SJCRH30 (cell line): ENCODE results near the gene PSG2. TPM values are rescaled to one million over a fixed set of nuclear protein-coding genes. Genes with fewer than 3 reads are reported as not detected.
A peak's percentile ranks its signal among the peaks of the same experiment; 100 is the strongest.
"Not testable (repeated sequence)": the region's sequence is repeated elsewhere in the genome, so short reads cannot be mapped to it uniquely, and the experiment has no call there.

ENCODE experiments used
- DNase-seq, 2 experiments: peaks; one replicate each; pipeline ENCODE4 v3.0.0-alpha.2; 2015 to 2020
- H3K27ac ChIP-seq: fragments of 250-450 bp; sonication (Bioruptor Pico); 2 replicates; pipeline ENCODE4 v1.5.1; 2020; ENCODE audit warnings: mild to moderate bottlenecking, moderate library complexity
- H3K27me3 ChIP-seq: fragments of 250-450 bp; sonication (Bioruptor Pico); 2 replicates; pipeline ENCODE4 v1.5.1; 2020; ENCODE audit warnings: mild to moderate bottlenecking, moderate library complexity
- H3K36me3 ChIP-seq: fragments of 250-450 bp; sonication (Bioruptor Pico); 2 replicates; pipeline ENCODE4 v1.5.1; 2020; ENCODE audit warnings: mild to moderate bottlenecking, moderate library complexity
- H3K4me1 ChIP-seq: fragments of 250-450 bp; sonication (Bioruptor Pico); 2 replicates; pipeline ENCODE4 v1.5.1; 2020; ENCODE audit warnings: mild to moderate bottlenecking, moderate library complexity
- H3K4me3 ChIP-seq: fragments of 250-450 bp; sonication (Bioruptor Pico); 2 replicates; pipeline ENCODE4 v1.5.1; 2020; ENCODE audit warnings: mild to moderate bottlenecking, moderate library complexity
- H3K9me3 ChIP-seq: fragments of 250-450 bp; sonication (Bioruptor Pico); replicated peaks from 2 replicates; pipeline ENCODE4 v1.5.1; 2020; ENCODE audit warnings: mild to moderate bottlenecking, moderate library complexity
- total RNA-seq: library from RNA; depleted of rRNA; stranded (reverse); fragments of >200 nt; shearing (Covaris generic); gene quantifications from 2 replicates; pipeline ENCODE4 v1.2.3, GENCODE V29; 2014; rRNA removed

PSG2 gene
- not detected in 2 replicates for total RNA-seq

- DNase-seq, H3K9me3 ChIP-seq, H3K4me3 ChIP-seq: not testable (repeated sequence)
Measured at GRCh38 chr19:43082601-43083000, at the start of gene PSG2. TSS of gene PSG2 (minus strand) at chr19:43082701. CDS start at chr19:43082569, 132 bp downstream.

DNA sequence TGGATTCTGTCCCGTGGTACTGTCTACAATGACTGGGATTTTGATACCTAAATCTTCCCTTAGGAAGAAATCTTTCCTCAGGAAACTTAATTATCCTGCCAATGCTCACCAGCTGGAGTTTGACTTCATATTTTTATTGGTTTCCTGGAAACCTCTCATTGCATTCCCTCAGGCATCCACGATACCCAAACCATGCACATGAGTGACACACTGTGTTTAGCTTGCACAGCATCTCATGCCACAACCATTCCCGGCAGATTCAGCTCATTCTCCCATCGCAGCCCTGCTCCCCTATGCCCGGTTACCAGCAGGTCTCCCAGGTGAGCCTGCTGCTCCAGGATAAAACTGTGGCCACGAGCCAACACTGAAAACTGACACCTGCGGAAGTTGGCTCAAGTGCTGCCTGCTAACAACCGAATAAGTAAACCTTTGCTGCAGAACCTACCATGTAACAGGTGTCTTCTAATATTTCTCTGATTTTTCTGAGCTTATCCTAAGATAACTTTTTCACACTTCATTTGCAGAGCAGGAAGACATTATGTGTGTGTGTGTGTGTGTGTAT, 48.9 kb upstream of the PSG2 start:
- not testable (repeated sequence) for H3K4me1 ChIP-seq, DNase-seq, H3K4me3 ChIP-seq, H3K9me3 ChIP-seq, H3K27me3 ChIP-seq, H3K27ac ChIP-seq, H3K36me3 ChIP-seq

More at GRCh38 chr19:43082601-43083000, at the start of gene PSG2:
- H3K4me1 ChIP-seq, H3K36me3 ChIP-seq, H3K27me3 ChIP-seq, H3K27ac ChIP-seq: not testable (repeated sequence)

DNA sequence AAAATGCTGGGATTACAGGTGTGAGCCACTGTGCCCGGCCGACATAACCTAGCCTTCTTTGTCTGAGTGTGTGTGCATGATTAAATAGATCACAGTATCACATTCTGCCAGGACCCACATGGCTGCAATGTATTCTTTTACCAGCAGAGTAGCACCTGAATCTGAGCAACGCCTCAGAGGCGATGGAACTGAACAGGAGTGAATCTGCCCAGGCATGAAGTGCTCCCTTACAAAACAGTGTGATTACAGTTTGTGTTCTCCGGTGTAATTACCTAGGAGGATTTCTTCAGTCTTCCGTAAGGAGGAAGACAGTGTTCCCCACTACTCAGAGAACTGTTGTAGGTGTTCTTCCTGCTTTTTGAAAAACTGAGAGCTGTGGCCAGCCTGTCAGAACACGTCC, 46.7 kb upstream of the PSG2 start:
- H3K27ac ChIP-seq, H3K4me3 ChIP-seq, DNase-seq, H3K4me1 ChIP-seq, H3K36me3 ChIP-seq, H3K27me3 ChIP-seq, H3K9me3 ChIP-seq: not testable (repeated sequence)

DNA sequence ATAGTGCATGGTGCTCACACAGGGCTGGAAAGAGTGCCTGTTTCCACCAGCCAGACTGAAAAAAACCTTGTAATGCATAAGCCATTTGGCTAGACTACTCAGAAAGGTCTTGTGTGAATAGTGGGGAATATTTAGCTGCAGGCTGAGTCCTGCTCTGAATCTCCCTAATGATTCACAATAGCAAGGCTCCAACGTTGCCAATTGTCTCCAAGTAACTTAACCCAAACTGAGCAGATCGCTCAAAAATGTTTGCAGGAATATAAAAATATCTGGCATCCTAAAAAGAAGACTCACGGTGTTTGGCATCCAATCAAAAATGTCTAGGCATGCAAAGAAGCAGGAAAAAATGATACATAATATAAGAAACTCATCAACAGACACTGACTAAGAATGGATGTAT, 44.8 kb upstream of the PSG2 start:
- H3K27ac ChIP-seq, H3K9me3 ChIP-seq, H3K36me3 ChIP-seq, H3K27me3 ChIP-seq, H3K4me1 ChIP-seq, DNase-seq, H3K4me3 ChIP-seq: not testable (repeated sequence)

GRCh38 chr19:43126720-43127119, 44.2 kb upstream of the PSG2 start:
- Histone ChIP-seq H3K27me3 (no peaks in the 10 kb centered on the region), H3K4me1 (no peaks in the 10 kb centered on the region), H3K4me3 (no peak overlapping the region), H3K36me3 (no peaks in the 10 kb centered on the region), H3K9me3 (no peaks in the 10 kb centered on the region), H3K27ac (no peak overlapping the region)
- no peak for DNase-seq

- H3K4me3 ChIP-seq, result no peak overlapping the region
- H3K9me3 ChIP-seq, result no peaks in the 10 kb centered on the region
- no peaks in the 10 kb centered on the region for H3K4me1 ChIP-seq
- H3K36me3 ChIP-seq, result no peaks in the 10 kb centered on the region
- no peak overlapping the region for H3K27ac ChIP-seq
- no peaks in the 10 kb centered on the region for H3K27me3 ChIP-seq
- DNase-seq, result no peak
Measured at GRCh38 chr19:43124360-43124759, 41.9 kb upstream of the PSG2 start.

DNA sequence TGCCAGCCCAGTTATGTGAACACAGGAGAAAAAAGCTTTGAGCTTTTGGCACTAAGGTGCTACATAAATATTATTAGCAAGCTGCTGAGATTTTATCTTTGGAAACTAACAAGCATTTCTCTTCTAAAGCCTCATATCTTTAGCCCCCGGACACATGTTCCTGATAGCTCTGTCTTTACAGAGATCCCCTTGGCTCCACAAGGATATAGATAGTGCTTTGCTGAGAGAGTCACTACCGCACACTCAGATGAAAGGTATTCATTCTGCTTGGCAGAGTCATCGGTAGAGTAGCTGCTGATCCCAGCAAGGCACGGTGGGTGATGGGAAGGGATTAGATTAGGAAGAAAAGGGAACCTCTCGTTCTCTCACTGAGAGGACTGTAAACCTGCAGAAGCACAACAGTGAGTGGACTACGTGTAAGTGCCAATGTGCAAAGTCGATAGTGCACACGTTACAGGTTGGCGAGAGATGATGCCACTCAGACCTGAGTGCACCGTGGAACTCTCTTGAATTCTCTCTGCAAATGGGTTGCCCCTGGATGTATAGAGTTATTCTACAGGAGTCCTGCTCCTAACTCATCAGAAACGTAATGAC, 38.0 kb upstream of the PSG2 start:
- H3K27me3 ChIP-seq, H3K4me1 ChIP-seq, H3K27ac ChIP-seq, H3K9me3 ChIP-seq, DNase-seq, H3K4me3 ChIP-seq, H3K36me3 ChIP-seq: not testable (repeated sequence)

DNA sequence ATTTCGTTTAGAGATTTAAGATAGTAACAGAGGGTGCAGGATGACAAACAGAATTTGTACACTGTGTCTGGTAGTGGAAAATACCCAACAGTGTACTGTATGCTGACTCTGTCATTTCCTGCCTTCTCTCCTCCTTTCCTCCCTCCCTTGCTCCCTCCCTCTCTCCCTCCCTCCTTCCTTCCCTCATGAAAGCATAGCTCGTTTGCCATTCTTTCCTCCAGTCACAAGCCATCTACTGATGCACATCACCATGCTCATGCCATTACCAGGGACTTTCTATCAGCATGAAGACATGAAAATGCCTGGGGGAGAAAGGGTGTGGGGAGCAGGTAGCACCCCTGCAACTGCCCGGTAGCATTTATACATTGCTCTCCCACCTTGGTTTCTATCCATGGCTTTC, 37.0 kb upstream of the PSG2 start:
- not testable (repeated sequence) for DNase-seq, H3K4me3 ChIP-seq, H3K9me3 ChIP-seq, H3K27me3 ChIP-seq, H3K36me3 ChIP-seq, H3K4me1 ChIP-seq, H3K27ac ChIP-seq

DNA sequence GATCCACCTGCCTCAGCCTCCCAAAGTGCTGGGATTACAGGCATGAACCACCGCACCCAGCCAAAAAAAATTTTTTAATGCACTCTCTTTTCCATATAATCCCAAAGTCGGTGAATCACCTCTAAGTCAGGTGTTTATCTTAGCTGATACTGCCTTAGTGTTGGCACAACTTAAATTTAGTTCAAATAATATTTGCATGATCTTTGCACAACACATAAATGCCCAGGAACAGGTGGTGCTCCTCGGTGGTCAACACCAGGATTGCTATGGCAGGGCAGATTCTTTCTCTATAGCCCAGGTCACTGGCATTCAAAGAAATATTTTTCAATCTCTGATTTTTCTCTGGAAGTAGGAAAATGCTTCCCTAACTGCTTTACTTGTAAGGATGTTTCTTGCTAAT, 33.9 kb upstream of the PSG2 start:
- not testable (repeated sequence) for H3K36me3 ChIP-seq, H3K27ac ChIP-seq, DNase-seq, H3K9me3 ChIP-seq, H3K4me3 ChIP-seq, H3K4me1 ChIP-seq, H3K27me3 ChIP-seq

- DNase-seq, H3K9me3 ChIP-seq, H3K27me3 ChIP-seq, H3K36me3 ChIP-seq, H3K4me1 ChIP-seq, H3K4me3 ChIP-seq, H3K27ac ChIP-seq: not testable (repeated sequence)
Measured at GRCh38 chr19:43115548-43115947, 33.0 kb upstream of the PSG2 start.

DNA sequence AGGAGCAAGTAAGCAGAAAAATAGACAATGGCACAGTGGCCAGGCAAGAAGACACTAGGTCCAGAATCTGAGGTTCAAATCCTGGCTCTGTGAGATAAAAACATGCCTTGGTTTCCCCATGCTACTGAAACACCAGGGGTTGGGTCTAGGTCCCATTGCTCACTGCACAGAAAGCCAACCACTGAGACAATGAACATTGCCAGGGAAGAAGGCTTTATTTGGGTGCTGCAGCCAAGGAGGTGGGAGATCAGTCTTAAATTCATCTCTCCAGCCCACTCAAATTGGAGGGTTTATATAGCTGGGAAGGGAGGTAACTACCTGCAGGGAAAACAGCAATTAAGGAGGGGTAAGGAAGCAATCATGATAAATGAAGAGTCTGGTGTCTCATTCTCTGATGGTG, 32.6 kb upstream of the PSG2 start:
- not testable (repeated sequence) for H3K27ac ChIP-seq, H3K4me3 ChIP-seq, H3K9me3 ChIP-seq, H3K4me1 ChIP-seq, H3K27me3 ChIP-seq, H3K36me3 ChIP-seq, DNase-seq

- DNase-seq, result not testable (repeated sequence)
Measured at GRCh38 chr19:43114626-43115025, 32.1 kb upstream of the PSG2 start.

DNA sequence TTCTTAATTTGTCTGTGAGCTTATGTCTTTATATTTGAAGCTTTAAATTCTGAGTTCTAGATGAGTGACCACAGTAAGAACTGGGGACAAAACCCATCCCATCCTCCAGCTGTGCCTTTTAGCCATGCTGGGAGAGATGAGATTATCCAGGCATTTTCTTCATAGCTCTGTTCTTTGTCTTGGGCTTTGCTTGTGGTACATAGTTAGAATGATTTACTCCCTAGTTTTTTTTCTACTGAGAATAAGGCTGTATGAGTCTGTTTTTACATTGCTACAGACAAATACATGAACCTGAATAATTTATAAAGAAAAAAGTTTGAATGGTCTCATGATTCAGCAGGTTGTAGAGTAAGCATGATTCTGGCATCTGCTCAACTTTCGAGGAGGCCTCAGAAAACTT, 24.9 kb upstream of the PSG2 start:
- not testable (repeated sequence) for DNase-seq, H3K4me3 ChIP-seq, H3K4me1 ChIP-seq, H3K27ac ChIP-seq, H3K27me3 ChIP-seq, H3K9me3 ChIP-seq, H3K36me3 ChIP-seq

More at GRCh38 chr19:43114626-43115025, 32.1 kb upstream of the PSG2 start:
- H3K36me3 ChIP-seq, H3K4me3 ChIP-seq, H3K4me1 ChIP-seq, H3K27me3 ChIP-seq, H3K9me3 ChIP-seq, H3K27ac ChIP-seq: not testable (repeated sequence)

GRCh38 chr19:43105496-43105895, 23.0 kb upstream of the PSG2 start:
- DNase-seq, result no peak
- Histone ChIP-seq H3K4me3 (no peak overlapping the region), H3K36me3 (no peaks in the 10 kb centered on the region), H3K27ac (no peak overlapping the region), H3K9me3 (no peaks in the 10 kb centered on the region), H3K27me3 (no peaks in the 10 kb centered on the region), H3K4me1 (no peaks in the 10 kb centered on the region)

DNA sequence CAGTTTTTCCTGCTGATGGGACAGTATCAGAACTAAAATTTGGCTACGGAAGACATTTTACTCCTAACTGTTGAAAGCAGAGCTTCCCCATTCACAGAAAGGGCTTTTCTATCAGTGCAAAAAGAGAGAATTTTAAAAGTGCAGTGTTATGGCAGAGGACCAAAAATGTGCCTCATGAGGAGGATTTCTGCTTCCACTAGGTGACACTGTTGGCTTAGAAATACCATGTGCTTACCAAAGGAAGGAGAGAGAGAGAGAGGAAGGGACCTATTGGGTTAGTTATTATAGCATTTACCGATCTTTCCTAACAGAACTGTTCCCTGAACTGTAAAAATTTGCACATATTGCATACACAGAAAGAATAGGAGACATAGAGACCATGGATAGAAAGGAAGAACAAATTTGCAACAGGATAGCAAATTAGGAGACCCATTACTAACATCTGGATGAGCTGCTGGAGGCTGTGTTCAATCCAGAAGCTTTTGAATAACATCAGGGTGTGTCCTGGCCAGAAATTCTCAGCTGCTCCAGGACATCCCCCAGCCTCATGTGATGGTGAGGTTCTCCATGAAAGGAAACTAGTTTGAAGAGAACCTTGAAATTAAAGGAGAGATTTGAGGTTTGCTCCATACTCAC, 21.8 kb upstream of the PSG2 start:
- DNase-seq, result peak in 1 of 2 experiments; percentile 36
- H3K9me3 ChIP-seq, H3K27ac ChIP-seq, H3K4me3 ChIP-seq, H3K27me3 ChIP-seq, H3K4me1 ChIP-seq, H3K36me3 ChIP-seq: not testable (repeated sequence)

DNA sequence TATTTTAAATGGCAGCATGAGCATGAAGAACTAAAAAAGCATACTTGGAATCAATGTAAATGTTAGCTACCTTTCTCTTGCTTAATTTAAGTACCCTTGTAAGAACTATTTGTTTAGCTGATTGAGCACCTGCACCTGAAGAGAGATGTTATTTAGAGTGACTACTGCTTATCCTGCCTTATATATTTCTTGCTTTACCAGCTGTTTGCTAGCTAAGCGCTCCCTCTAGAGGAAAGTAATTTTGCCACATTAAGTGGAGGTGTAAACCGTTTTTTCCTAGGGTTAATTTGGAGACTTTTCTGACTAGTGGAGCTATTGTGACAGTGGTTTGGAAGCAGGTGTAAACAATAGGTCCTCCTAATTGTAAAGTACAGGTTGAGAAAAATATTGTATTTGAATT, 19.4 kb upstream of the PSG2 start:
- no peaks in the 10 kb centered on the region for H3K4me1 ChIP-seq

More for the DNA sequence above, 19.4 kb upstream of the PSG2 start:
- Histone ChIP-seq H3K4me3 (no peak overlapping the region), H3K27me3 (no peaks in the 10 kb centered on the region), H3K36me3 (no peaks in the 10 kb centered on the region), H3K27ac (no peak overlapping the region), H3K9me3 (no peaks in the 10 kb centered on the region)
- no peak for DNase-seq
